MCF 10A (cell line): Measurements from ENCODE around the gene GSTCD. TPM values are rescaled to one million over a fixed set of nuclear protein-coding genes. Genes with fewer than 3 reads are reported as not detected.

Experiments
- BruUV-seq: library from RNA; stranded (reverse); fragments of 400-500 nt; replicated peaks from 2 replicates; lab custom pipeline; 2021; lab: Mats Ljungman, UMichigan
- CTCF ChIA-PET: fragments of 300-600 bp; sonication (Branson Sonifier 250); formaldehyde crosslinking; extraction: SDS; loops from one replicate; lab custom pipeline; 2021; ENCODE audit warnings: antibody characterized with exemption, inconsistent platforms; lab: Yijun Ruan, JAX
- POLR2A ChIA-PET: fragments of 300-600, 350-650 bp; sonication (Branson Sonifier 250); formaldehyde crosslinking; extraction: SDS; loops from one replicate; lab custom pipeline; 2020; ENCODE audit warnings: antibody characterized with exemption, inconsistent platforms; lab: Yijun Ruan, JAX
- DNase-seq: peaks from one replicate; pipeline ENCODE4 v3.0.0-alpha.2; 2018; ENCODE audit not compliant: unreplicated experiment
- H3K27ac Mint-ChIP-seq: one replicate; pipeline ENCODE4 v1.8.0; 2022; ENCODE audit warnings: mild to moderate bottlenecking, low read depth, mixed read lengths; ENCODE audit not compliant: unreplicated experiment
- H3K27me3 Mint-ChIP-seq: one replicate; pipeline ENCODE4 v1.8.0; 2022; ENCODE audit warnings: mixed read lengths; ENCODE audit not compliant: insufficient read depth, unreplicated experiment
- H3K36me3 Mint-ChIP-seq: one replicate; pipeline ENCODE4 v1.8.0; 2022; ENCODE audit warnings: mild to moderate bottlenecking, moderate library complexity, mixed read lengths; ENCODE audit not compliant: insufficient read depth, unreplicated experiment
- H3K4me1 Mint-ChIP-seq: one replicate; pipeline ENCODE4 v1.8.0; 2022; ENCODE audit warnings: mixed read lengths; ENCODE audit not compliant: insufficient read depth, unreplicated experiment
- H3K4me3 Mint-ChIP-seq: one replicate; pipeline ENCODE4 v1.8.0; 2022; ENCODE audit warnings: mild to moderate bottlenecking, moderate library complexity, mixed read lengths; ENCODE audit not compliant: unreplicated experiment
- H3K9me3 Mint-ChIP-seq: one replicate; pipeline ENCODE4 v1.8.0; 2022; ENCODE audit warnings: mixed read lengths; ENCODE audit not compliant: unreplicated experiment
- intact Hi-C: fragments of 100-400 bp; cut with micrococcal nuclease; formaldehyde crosslinking; loops from 2 replicates; pipeline ENCODE4 v1.14.1; 2022
- total RNA-seq: library from RNA; stranded (reverse); gene quantifications from 2 replicates; pipeline ENCODE4 v1.2.3, GENCODE V29; 2022
- TF ChIP-seq, protein P1 (sequence below): fragments of 200-600 bp; IDR thresholded peaks from one replicate; pipeline ENCODE4 v1.8.0; 2022; ENCODE audit warnings: antibody characterized with exemption, mild to moderate bottlenecking; ENCODE audit not compliant: unreplicated experiment

The GSTCD gene
- total RNA-seq, 1 experiment from 2014 or later = 16.3 TPM

- Mint-ChIP-seq H3K9me3 (no peaks in the 10 kb centered on the region), H3K4me3 (no peak overlapping the region), H3K4me1 (no peaks in the 10 kb centered on the region), H3K27me3 (no peaks in the 10 kb centered on the region), H3K27ac (no peak overlapping the region), H3K36me3 (no peaks in the 10 kb centered on the region)
- BruUV-seq = no TSS peak
- ChIA-PET POLR2A (no interaction called here), CTCF (interaction anchor here (0.7 to 1.0 kb wide), 3 partner anchors 142 to 370 kb away, joined by 3 to 6 read pairs (median 4); no protein-coding TSS in a partner anchor)
- TF ChIP-seq, protein P1, sequence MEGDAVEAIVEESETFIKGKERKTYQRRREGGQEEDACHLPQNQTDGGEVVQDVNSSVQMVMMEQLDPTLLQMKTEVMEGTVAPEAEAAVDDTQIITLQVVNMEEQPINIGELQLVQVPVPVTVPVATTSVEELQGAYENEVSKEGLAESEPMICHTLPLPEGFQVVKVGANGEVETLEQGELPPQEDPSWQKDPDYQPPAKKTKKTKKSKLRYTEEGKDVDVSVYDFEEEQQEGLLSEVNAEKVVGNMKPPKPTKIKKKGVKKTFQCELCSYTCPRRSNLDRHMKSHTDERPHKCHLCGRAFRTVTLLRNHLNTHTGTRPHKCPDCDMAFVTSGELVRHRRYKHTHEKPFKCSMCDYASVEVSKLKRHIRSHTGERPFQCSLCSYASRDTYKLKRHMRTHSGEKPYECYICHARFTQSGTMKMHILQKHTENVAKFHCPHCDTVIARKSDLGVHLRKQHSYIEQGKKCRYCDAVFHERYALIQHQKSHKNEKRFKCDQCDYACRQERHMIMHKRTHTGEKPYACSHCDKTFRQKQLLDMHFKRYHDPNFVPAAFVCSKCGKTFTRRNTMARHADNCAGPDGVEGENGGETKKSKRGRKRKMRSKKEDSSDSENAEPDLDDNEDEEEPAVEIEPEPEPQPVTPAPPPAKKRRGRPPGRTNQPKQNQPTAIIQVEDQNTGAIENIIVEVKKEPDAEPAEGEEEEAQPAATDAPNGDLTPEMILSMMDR = no peak
- DNase-seq = no peak
- intact Hi-C loops = no loop called here
Observed at GRCh38 chr4:105662935-105663675, 45.5 kb upstream of the GSTCD start.

DNA sequence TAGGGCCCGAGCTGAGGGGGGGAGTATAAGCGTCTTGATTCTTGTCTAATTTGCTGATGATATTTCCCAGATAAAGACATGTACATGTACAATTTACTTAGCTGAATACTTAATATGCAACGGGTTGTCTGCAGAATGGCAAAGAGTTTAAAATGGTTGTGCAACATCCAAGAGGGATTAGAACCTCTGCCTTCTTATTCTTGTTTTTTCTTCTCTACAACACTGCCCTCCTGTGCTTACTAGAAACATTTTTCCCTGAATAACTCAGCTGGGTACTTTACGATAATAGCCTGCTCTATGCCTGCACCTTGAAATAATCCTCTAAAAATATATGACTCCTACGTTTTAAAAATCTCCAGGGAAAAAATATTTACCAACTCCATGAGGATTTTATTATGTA, 41.9 kb upstream of the GSTCD start:
- no peak overlapping the region for H3K27ac Mint-ChIP-seq
- intact Hi-C loops = loop anchor here (1.0 kb wide), 2 partner anchors 145 to 535 kb away; no protein-coding TSS in a partner anchor
- DNase-seq = peak; percentile 51
- POLR2A ChIA-PET = interaction anchor here (0.6 to 1.2 kb wide), 4 partner anchors 14 to 193 kb away, joined by 3 to 4 read pairs (median 4); no protein-coding TSS in a partner anchor
- H3K4me3 Mint-ChIP-seq = no peak overlapping the region
- no TSS peak for BruUV-seq
- H3K27me3 Mint-ChIP-seq = no peaks in the 10 kb centered on the region
- CTCF ChIA-PET = interaction anchor here (0.6 to 5.2 kb wide), 13 partner anchors 9 to 753 kb away, joined by 3 to 55 read pairs (median 5); no protein-coding TSS in a partner anchor
- no peaks in the 10 kb centered on the region for H3K9me3 Mint-ChIP-seq
- TF ChIP-seq, protein P1 = peak; percentile 25
- no peaks in the 10 kb centered on the region for H3K36me3 Mint-ChIP-seq
- H3K4me1 Mint-ChIP-seq = no peaks in the 10 kb centered on the region

DNA sequence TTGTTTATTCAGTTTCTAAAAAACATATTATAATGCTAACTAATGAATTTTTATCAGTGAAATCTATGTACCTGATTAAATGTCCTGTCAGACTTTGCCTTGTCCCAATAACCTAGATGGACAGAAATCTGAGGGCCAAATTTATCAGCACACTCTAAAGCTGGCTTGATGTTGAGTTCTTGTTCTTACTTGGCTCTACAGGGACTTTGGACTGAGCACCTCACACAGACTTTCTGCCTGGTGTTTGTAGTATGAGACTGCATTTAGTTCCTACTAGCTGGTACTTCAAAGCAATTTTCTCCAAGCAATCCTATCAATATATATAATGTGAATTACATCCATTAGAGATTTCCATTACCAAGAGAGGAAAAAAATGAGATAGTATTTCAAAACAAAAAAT, 37.9 kb upstream of the GSTCD start:
- intact Hi-C loops = no loop called here
- H3K9me3 Mint-ChIP-seq = no peaks in the 10 kb centered on the region
- TF ChIP-seq, protein P1 = no peak
- no peaks in the 10 kb centered on the region for H3K36me3 Mint-ChIP-seq
- no peak for DNase-seq
- H3K27me3 Mint-ChIP-seq = no peaks in the 10 kb centered on the region
- POLR2A ChIA-PET = no interaction called here
- peaks cover 4% of the 10 kb centered on the region for H3K4me1 Mint-ChIP-seq
- CTCF ChIA-PET = interaction anchor here (1.1 kb wide), 1 partner anchor 150 kb away, joined by 4 read pairs; no protein-coding TSS in a partner anchor
- H3K4me3 Mint-ChIP-seq = no peak overlapping the region
- H3K27ac Mint-ChIP-seq = no peak overlapping the region
- no TSS peak for BruUV-seq

- Mint-ChIP-seq H3K36me3 (no peaks in the 10 kb centered on the region), H3K27ac (no peak overlapping the region), H3K4me1 (peaks cover 4% of the 10 kb centered on the region), H3K4me3 (no peak overlapping the region), H3K9me3 (no peaks in the 10 kb centered on the region), H3K27me3 (no peaks in the 10 kb centered on the region)
- TF ChIP-seq, protein P1 = no peak
- DNase-seq = no peak
- intact Hi-C loops = no loop called here
- POLR2A ChIA-PET = no interaction called here
- BruUV-seq = no TSS peak
- CTCF ChIA-PET = interaction anchor here (1.1 kb wide), 1 partner anchor 150 kb away, joined by 4 read pairs; no protein-coding TSS in a partner anchor
Observed at GRCh38 chr4:105671301-105671700, 37.3 kb upstream of the GSTCD start.
